SU-DHL-6 (cell line): ENCODE measurements around the gene STK32A.

Experiments
- CTCF ChIP-seq: fragments of 200-600 bp; sonication (generic); IDR thresholded peaks from one replicate; pipeline ENCODE4 v1.5.1; 2017; ENCODE audit warnings: antibody characterized with exemption, mild to moderate bottlenecking, low read length, moderate library complexity; ENCODE audit not compliant: insufficient read depth, poor library complexity, severe bottlenecking
- EZH2phosphoT487 ChIP-seq: fragments of 200-600 bp; sonication (generic), shearing (Covaris generic); conservative IDR thresholded peaks from 2 replicates; pipeline ENCODE4 v1.6.1; 2018; ENCODE audit warnings: mild to moderate bottlenecking, antibody characterized with exemption, low read length, moderate library complexity, mixed read lengths

- no peak for TF ChIP-seq CTCF
- TF ChIP-seq EZH2phosphoT487: no peak
Measured at GRCh38 chr5:147407094-147407681, 172.4 kb downstream of the STK32A start.
